Measurements from ENCODE around the gene ENHO.
"Not testable (repeated sequence)": the region's sequence is repeated elsewhere in the genome, so short reads cannot be mapped to it uniquely, and the experiment has no call there.

Gene ENHO

GRCh38 chr9:34532041-34532440 is 9.3 kb upstream of the ENHO start:
- not testable (repeated sequence) for DNase-seq

GRCh38 chr9:34526026-34526425 is 3.2 kb upstream of the ENHO start:
- no peak for DNase-seq

GRCh38 chr9:34524349-34524748 is 1.6 kb upstream of the ENHO start:
- DNase-seq, result no peak

DNA sequence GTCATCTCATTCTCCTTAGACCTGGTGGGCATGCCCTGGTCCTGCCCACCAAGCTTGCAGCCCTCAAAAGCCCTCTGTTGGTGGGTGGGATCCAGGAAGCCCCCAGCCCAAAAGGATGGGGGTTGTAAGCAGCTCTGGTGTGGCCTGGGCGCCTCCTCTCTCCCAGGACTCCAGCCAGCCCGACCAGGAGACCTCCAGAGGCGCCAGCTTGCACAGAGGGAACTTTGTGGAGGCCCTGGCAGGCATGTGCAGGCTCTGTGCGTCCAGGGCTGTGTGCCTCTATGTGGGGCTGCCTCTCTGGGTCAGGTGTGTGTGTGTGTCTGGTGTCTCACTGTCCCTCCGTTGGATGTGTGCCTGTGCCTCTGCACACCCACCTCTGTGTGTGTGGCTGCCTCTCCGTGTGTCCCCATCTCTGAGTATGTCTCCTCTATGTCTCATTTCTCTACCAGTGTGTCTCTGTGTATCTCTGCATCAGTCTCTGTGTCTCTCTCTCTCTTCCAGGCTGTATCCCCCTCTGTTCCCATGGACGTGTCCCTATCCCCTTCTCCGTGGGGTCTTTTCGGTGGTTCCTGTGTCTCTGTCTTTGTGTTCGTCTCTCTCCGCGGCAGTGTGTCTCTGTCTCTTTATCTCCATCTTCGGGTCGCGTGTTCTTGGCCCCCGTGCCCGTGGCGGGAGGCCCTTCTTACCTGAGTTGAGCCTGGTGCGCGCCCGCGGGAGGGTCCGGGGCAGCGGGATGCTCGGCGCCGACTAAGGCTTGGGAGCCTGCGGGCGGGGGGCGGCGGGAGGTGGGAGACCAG is 501 bp downstream of the ENHO start:
- DNase-seq, result peak in 27 of 56 donors; percentile 15 to 66 (median 44)

- DNase-seq, result no peak
These were observed 1.3 kb downstream of the ENHO start for GRCh38 chr9:34521406-34522045.

DNA sequence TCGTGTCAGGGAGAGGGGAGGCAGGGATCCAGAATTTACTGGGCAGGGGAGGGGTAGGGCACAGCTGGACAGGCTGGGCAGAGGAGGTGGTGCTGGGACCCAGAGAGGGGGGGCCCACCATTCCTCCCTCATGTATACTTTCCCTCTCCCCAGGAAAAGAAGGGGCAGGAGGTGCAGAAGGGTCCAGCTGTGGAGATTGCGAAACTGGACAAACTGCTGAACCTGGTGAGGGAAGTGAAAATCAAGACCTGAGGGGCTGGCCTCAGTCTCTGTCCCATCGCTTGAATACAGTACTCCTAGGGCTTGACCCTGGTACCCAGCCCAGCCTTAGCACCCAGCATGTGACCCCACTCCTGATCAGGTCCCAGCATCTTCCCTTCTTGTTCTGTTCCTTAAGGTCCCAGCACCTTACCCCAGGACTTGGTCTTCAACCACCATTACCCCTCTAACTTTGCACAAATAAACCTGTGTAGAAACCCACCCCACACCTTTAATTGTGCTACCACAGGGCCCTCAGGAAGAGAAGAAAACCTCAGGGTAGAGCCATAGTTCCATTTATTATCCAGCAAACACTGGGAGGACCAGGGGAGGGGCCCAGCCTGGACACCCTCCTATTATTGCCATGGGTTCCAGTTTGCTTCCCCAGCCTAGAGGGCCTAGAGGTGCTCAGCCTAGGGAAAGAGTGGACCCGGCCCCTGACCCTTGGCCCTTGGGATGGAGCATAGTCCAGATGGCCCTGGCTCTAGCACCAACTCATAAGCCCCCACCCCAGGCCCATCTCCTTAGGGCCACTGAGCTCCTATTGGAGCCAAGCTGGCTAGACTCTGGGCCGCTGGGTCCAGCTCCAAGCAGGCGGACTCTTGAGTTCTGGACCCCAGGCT is 2.0 kb downstream of the ENHO start:
- DNase-seq, result no peak

GRCh38 chr9:34520096-34520495 is 2.7 kb downstream of the ENHO start:
- DNase-seq, result no peak

DNA sequence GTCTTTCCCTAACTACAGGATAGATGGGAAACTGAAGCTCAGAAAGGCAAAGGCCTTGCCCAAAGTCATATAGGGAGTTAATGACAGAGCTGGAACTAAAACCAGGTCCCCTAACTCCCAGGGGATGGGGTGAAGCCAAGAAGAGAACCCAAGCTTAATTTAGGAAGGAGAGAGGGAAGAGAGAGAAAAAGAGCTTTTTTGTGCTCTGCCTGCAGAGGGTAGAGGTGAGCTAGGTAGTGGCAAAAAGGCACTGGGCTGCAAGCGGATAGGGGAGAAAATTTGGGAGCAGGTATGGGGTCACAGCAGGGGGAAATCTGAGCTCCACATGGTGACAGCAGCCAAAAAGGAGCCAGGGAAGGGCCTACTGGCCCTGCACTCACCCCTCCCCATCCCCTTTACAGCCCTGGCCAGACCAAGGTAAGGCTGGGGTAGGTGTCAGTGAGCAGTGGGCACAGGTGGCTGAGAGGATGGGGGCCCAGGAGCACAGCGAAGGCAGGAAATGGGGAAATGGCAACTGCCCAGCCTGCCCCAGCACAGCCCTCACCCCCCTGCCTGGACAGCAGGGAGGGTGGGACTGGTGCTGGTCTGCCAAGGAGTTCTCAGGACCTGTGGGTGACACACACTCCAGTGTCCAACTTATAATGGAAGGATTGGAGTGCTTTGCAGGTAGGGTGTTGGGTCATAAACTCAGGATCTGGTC is 3.3 kb downstream of the ENHO start:
- no peak for DNase-seq

GRCh38 chr9:34518896-34519295 is 3.9 kb downstream of the ENHO start:
- DNase-seq, result no peak

GRCh38 chr9:34518110-34518616 is 4.6 kb downstream of the ENHO start:
- DNase-seq, result peak in 5 of 56 donors; percentile 13 to 40 (median 21)

DNA sequence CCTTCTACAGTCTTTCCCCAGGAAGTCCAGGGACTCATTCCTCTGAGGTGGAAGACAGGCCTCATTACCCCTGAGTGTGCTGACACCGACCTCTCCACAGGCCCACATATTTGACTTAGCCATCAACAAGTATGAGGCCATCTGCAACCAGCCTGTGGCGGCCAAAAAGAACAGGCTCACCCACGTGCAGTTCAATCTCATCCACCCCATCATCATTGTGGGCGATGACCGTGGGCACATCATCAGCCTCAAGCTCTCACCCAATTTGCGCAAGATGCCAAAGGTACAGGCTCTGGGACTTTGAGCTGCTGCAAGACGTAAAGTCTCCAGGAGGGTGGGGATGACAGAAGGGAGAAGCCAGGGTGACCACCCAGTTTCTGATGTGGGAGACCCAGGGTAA is 5.6 kb downstream of the ENHO start:
- no peak for DNase-seq

DNA sequence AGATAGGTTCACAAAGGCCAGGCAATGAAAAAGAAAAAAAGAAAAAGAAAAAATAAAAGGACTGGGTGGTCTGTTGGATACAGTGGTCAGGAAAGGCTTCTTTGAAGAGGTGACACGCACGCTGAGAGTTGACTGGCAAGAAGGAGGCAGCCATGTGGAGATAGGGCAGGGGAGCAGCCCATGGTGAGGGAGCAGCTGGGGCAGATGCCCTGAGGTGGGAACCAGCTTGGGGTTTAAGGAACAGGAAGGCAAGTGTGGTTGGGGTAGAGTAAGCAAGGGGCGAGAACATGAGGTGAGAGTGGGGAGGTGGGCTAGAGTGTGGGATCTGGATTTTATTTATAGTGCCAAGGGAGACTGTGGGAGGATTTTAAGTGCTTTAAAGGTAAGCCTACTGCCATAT is 6.8 kb downstream of the ENHO start:
- DNase-seq, result no peak

DNA sequence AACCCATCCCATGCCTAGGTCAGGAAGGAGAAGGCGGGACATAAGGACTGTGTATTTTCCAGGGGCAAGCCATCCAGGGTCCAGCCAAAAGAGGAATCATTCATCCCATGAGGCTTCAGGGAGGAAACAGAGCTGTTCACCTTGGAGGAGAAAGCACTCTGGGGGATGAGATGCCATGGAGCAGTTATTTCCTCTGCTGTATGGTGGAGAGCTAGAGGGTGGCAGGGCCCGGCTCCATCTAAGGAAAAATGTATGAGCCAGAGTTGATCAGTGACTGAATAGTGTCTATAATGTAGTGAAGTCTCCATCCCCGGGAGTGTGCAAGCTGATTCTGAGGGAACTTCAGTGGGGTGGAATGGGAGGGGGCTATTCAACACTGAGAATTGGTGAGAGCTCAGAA is 8.0 kb downstream of the ENHO start:
- DNase-seq, result no peak

DNA sequence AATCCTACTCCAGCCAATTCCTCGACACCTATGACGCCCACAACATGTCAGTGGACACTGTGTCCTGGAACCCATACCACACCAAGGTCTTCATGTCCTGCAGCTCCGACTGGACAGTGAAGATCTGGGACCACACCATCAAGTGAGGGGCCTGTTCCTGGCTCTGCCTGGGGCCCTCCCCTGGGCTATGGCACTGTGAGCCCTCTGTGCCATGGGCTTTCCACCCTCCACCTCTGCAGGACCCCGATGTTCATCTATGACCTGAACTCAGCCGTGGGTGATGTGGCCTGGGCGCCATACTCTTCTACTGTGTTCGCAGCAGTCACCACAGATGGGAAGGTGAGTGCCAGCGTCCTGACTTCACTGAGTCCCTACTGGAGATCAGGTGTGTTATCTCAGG is 8.4 kb downstream of the ENHO start:
- no peak for DNase-seq

DNA sequence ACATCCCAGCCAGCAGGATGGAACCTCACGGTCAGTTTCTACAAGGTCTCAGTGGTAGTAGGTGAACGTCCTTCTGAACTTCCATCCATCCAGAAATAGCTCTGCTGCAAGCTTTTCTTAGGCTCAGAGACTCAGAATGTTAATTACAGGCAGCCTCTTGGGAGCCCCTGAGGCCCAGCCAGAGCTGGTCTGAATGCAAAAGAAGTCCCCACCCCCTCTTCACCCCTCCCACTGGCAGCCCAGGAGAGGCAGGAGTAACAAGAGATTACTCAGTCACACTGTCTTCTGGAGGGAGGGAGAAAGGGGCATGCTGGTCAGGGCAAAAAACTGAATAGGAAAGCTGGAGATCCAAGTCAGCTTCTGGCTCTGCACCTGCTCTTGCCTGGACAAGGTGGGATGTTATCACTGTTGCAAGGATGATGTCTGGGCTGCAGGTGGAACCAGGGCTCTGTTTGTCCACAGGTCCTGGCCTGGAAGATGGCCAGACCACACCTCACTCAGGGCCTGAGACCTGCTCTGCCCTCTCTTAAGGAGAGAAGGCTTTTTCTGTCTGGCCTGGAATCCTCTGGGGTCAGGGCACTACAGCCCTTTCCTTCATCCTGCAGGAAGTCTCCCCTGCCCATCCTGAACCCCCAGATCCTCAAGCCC is 9.1 kb downstream of the ENHO start:
- DNase-seq, result peak in 29 of 56 donors; percentile 12 to 69 (median 41)

- DNase-seq, result peak in 24 of 56 donors; percentile 12 to 75 (median 40)
These were observed 10.4 kb downstream of the ENHO start for GRCh38 chr9:34512131-34513078.

GRCh38 chr9:34510497-34511468 is 12.0 kb downstream of the ENHO start:
- DNase-seq, result no peak

DNA sequence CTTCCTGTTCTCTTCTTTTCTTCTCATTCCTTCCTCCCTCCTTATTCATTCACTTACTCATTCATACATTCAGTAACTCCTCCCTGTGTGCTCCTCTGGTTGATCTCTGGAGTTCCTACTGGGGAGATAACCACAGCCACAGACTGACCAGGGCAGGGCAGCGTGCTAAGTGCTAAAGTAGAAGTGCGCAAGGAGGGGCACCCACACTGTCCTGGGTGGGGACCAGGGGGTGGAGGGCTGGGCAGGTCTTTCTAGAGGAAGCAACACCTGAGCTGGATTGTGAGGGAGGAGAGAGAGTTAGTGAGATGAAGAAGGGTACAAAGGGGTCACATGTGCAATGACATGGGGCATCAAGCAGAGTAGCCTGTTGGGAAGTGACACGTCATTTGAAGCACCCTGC is 13.8 kb downstream of the ENHO start:
- DNase-seq, result no peak

Data from nucleus accumbens (tissue), 56 donors.